Transverse colon (tissue), 4 donors: Measurements from ENCODE around the gene SLC35E4.

Experiments
- EP300 ChIP-seq: sonication (generic); formaldehyde crosslinking; IDR thresholded peaks from one replicate; pipeline ENCODE4 v1.6.1; 2017; ENCODE audit warnings: antibody characterized with exemption, low read depth
- POLR2A ChIP-seq: fragments of 450-650 bp; IDR thresholded peaks from one replicate; pipeline ENCODE4 v1.6.1; 2016; ENCODE audit warnings: antibody characterized with exemption, mild to moderate bottlenecking, moderate library complexity
- POLR2AphosphoS5 ChIP-seq, 3 donors: sonication (generic); formaldehyde crosslinking; IDR thresholded peaks; one replicate each; pipeline ENCODE4 v1.6.1; 2016; ENCODE audit warnings: antibody characterized with exemption in 3 of 3
- TF ChIP-seq, protein P1 (sequence below), 5 experiments: fragments of 200-600 bp in 3 of 5; fragments of 450-650 bp in 2 of 5; sonication (generic) in 3 of 5; IDR thresholded peaks; 1 replicate in 2 of 5; 2 replicates in 3 of 5; pipeline ENCODE4 v1.5.1; 2016 to 2017; ENCODE audit warnings: antibody characterized with exemption in 5 of 5, inconsistent platforms in 3 of 5, mild to moderate bottlenecking in 2 of 5, moderate library complexity in 1 of 5

DNA sequence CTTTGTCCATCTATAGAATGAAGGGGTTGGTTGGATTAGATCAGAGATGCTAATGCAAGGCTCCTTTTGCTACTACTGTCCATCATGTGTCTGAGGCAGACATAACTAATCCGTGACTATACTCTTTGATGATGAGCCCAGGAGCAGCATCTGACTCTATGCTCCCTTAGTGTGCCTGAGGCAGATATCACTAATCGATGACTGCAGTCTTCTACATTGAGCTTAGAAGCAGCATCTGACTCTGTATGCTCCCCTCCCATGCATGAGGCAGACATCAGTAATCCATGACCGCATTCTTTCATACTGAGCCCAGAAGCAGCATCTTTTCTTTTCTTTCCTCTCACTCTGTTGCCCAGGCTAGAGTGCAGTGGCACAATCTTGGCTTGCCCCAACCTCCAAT, 24.4 kb upstream of the SLC35E4 start:
- TF ChIP-seq, protein P1, sequence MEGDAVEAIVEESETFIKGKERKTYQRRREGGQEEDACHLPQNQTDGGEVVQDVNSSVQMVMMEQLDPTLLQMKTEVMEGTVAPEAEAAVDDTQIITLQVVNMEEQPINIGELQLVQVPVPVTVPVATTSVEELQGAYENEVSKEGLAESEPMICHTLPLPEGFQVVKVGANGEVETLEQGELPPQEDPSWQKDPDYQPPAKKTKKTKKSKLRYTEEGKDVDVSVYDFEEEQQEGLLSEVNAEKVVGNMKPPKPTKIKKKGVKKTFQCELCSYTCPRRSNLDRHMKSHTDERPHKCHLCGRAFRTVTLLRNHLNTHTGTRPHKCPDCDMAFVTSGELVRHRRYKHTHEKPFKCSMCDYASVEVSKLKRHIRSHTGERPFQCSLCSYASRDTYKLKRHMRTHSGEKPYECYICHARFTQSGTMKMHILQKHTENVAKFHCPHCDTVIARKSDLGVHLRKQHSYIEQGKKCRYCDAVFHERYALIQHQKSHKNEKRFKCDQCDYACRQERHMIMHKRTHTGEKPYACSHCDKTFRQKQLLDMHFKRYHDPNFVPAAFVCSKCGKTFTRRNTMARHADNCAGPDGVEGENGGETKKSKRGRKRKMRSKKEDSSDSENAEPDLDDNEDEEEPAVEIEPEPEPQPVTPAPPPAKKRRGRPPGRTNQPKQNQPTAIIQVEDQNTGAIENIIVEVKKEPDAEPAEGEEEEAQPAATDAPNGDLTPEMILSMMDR (IDR thresholded peaks at IDR 0.05), result no peak
- no peak for TF ChIP-seq POLR2A
- no peak for TF ChIP-seq POLR2AphosphoS5 (IDR thresholded peaks at IDR 0.05)
- no peak for TF ChIP-seq EP300
